ENCODE results near the gene CLCA4.

CLCA4 gene

GRCh38 chr1:86582161-86582560, 35.3 kb downstream of the CLCA4 start:
- no peaks in the 10 kb centered on the region for H3K9me2 ChIP-seq (replicated peaks; ENCODE audit: low read depth, low read length)
- no peaks in the 10 kb centered on the region for H3K36me3 ChIP-seq (ENCODE audit: insufficient read depth, low read length)
- H3K79me2 ChIP-seq (ENCODE audit: insufficient read depth, low read length), result no peaks in the 10 kb centered on the region
- no peaks in the 10 kb centered on the region for H3K4me1 ChIP-seq (ENCODE audit: insufficient read depth, low read length, poor library complexity, severe bottlenecking)
- H4K20me1 ChIP-seq (ENCODE audit: insufficient read depth, low read length, poor library complexity, severe bottlenecking), result no peaks in the 10 kb centered on the region
- no peaks in the 10 kb centered on the region for H3K27me3 ChIP-seq (ENCODE audit: insufficient read depth, low read length, poor library complexity, severe bottlenecking)
- H3K9ac ChIP-seq (ENCODE audit: low read depth, low read length, poor library complexity, severe bottlenecking), result no peak overlapping the region
- no peaks in the 10 kb centered on the region for H3K9me3 ChIP-seq (ENCODE audit: insufficient read depth, low read depth, low read length)
- H2AFZ ChIP-seq (ENCODE audit: low read length), result no peak overlapping the region
- no peak overlapping the region for H3K4me2 ChIP-seq (ENCODE audit: low read depth, low read length, poor library complexity, severe bottlenecking)
- TF ChIP-seq EZH2phosphoT487 (IDR thresholded peaks at IDR 0.05; ENCODE audit: borderline replicate concordance) (no peak), CTCF (conservative IDR thresholded peaks at IDR 0.05; ENCODE audit: low read length) (no peak)
- no peaks in the 10 kb centered on the region for H3F3A ChIP-seq (ENCODE audit: low read depth)
- H3K4me3 ChIP-seq (ENCODE audit: low read length, poor library complexity, severe bottlenecking), result no peak overlapping the region

- Histone ChIP-seq H3F3A (ENCODE audit: low read depth) (no peaks in the 10 kb centered on the region), H3K79me2 (ENCODE audit: insufficient read depth, low read length) (no peaks in the 10 kb centered on the region), H3K36me3 (ENCODE audit: insufficient read depth, low read length) (no peaks in the 10 kb centered on the region), H3K4me3 (ENCODE audit: low read length, poor library complexity, severe bottlenecking) (no peak overlapping the region), H2AFZ (ENCODE audit: low read length) (no peak overlapping the region), H4K20me1 (ENCODE audit: insufficient read depth, low read length, poor library complexity, severe bottlenecking) (no peaks in the 10 kb centered on the region), H3K9me3 (ENCODE audit: insufficient read depth, low read depth, low read length) (no peaks in the 10 kb centered on the region), H3K4me2 (ENCODE audit: low read depth, low read length, poor library complexity, severe bottlenecking) (no peak overlapping the region), H3K9ac (ENCODE audit: low read depth, low read length, poor library complexity, severe bottlenecking) (no peak overlapping the region), H3K4me1 (ENCODE audit: insufficient read depth, low read length, poor library complexity, severe bottlenecking) (no peaks in the 10 kb centered on the region), H3K27me3 (ENCODE audit: insufficient read depth, low read length, poor library complexity, severe bottlenecking) (no peaks in the 10 kb centered on the region), H3K9me2 (replicated peaks; ENCODE audit: low read depth, low read length) (no peaks in the 10 kb centered on the region)
- no peak for TF ChIP-seq CTCF (conservative IDR thresholded peaks at IDR 0.05; ENCODE audit: low read length)
- no peak for TF ChIP-seq EZH2phosphoT487 (IDR thresholded peaks at IDR 0.05; ENCODE audit: borderline replicate concordance)
Measured at GRCh38 chr1:86583032-86583431, 36.2 kb downstream of the CLCA4 start.

GRCh38 chr1:86583593-86583992, 36.7 kb downstream of the CLCA4 start:
- Histone ChIP-seq H3K4me2 (ENCODE audit: low read depth, low read length, poor library complexity, severe bottlenecking) (no peak overlapping the region), H3K27me3 (ENCODE audit: insufficient read depth, low read length, poor library complexity, severe bottlenecking) (no peaks in the 10 kb centered on the region), H3K79me2 (ENCODE audit: insufficient read depth, low read length) (no peaks in the 10 kb centered on the region), H3K4me1 (ENCODE audit: insufficient read depth, low read length, poor library complexity, severe bottlenecking) (no peaks in the 10 kb centered on the region), H3K4me3 (ENCODE audit: low read length, poor library complexity, severe bottlenecking) (no peak overlapping the region), H3F3A (ENCODE audit: low read depth) (no peaks in the 10 kb centered on the region), H4K20me1 (ENCODE audit: insufficient read depth, low read length, poor library complexity, severe bottlenecking) (no peaks in the 10 kb centered on the region), H3K9ac (ENCODE audit: low read depth, low read length, poor library complexity, severe bottlenecking) (no peak overlapping the region), H3K36me3 (ENCODE audit: insufficient read depth, low read length) (no peaks in the 10 kb centered on the region), H3K9me3 (ENCODE audit: insufficient read depth, low read depth, low read length) (no peaks in the 10 kb centered on the region), H2AFZ (ENCODE audit: low read length) (no peak overlapping the region), H3K9me2 (replicated peaks; ENCODE audit: low read depth, low read length) (no peaks in the 10 kb centered on the region)
- no peak for TF ChIP-seq EZH2phosphoT487 (IDR thresholded peaks at IDR 0.05; ENCODE audit: borderline replicate concordance)
- TF ChIP-seq CTCF (conservative IDR thresholded peaks at IDR 0.05; ENCODE audit: low read length), result no peak
